ENCODE measurements around the gene ESRRA.
A peak's percentile ranks its signal among the peaks of the same experiment; 100 is the strongest.

The ESRRA gene

DNA sequence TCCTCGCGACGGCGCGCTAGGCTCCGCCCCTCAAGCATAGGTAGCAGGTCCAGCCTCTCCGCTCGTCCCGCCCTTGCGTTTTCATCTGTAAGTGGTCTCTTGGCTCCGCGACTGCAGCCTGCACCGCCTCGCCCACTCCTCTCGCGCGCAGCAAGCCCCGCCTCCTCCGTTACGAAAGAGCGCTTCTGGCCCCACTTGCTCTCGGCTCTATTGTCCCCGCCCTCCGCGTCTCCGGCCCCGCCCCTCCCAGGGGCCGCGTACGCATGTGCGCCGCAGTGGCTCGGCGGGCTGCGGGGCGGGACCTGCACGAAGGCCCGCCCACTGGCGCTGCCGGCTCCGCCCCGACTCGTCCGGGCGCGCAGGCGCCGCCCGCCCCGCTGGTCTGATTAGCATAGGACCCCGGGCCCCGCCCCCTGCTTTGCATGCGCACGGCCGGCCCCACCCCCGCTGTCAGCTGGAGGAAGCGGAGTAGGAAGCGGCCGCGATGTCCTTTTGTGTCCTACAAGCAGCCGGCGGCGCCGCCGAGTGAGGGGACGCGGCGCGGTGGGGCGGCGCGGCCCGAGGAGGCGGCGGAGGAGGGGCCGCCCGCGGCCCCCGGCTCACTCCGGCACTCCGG, at the start of gene ESRRA:
ESRRA (plus strand) TSS at position 450 of the 616 bp plus-strand sequence. CDS start 1,656 bp downstream, outside the sequence.
- peak; percentile 96 for DNase-seq

DNA sequence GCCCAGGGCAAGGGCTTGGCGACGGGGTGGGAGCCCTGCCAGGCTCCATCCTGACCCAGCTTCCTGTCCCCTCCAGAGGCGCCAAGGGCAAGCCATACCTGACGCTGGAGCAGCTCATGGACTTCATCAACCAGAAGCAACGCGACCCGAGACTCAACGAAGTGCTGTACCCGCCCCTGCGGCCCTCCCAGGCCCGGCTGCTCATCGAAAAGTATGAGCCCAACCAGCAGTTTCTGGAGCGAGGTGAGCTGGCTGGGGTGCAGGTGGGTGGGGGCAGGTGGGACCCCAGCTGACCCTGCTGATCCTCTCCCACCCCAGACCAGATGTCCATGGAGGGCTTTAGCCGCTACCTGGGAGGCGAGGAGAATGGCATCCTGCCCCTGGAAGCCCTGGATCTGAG, 49.0 kb upstream of the ESRRA start:
- no peak for DNase-seq

DNA sequence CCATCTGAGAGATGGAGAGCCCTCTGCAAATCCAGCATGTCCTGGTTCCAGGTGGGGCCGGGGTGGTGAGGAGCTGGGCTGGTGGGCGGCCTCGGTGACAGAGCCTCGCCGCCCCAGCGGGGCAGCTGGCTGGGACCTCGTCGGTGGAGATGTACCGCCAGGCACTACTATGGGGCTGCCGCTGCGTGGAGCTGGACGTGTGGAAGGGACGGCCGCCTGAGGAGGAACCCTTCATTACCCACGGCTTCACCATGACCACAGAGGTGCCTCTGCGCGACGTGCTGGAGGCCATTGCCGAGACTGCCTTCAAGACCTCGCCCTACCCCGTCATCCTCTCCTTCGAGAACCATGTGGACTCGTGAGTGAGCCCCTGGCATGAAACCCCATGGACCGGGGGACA, 47.0 kb upstream of the ESRRA start:
- DNase-seq = no peak

DNA sequence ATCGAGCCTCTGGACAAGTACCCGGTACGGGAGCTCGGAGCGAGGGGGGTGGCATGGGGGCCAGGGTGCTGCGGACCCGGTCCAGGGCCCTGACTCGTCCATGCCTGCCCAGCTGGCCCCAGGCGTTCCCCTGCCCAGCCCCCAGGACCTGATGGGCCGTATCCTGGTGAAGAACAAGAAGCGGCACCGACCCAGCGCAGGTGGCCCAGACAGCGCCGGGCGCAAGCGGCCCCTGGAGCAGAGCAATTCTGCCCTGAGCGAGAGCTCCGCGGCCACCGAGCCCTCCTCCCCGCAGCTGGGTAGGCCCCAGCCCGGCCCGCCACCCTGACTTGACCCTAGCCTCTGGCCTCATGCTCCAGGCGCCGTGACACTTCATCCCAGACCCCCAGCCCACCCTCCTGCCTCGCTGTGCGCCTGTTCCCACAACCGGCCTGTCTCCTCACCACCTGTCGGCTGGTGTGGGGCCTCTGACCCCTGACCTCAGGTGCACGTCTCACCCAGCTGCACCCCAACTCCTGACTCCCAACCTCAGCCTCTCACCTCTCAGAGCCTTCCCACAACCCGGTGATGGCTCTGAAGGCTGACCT, 46.3 kb upstream of the ESRRA start:
- DNase-seq = no peak

DNA sequence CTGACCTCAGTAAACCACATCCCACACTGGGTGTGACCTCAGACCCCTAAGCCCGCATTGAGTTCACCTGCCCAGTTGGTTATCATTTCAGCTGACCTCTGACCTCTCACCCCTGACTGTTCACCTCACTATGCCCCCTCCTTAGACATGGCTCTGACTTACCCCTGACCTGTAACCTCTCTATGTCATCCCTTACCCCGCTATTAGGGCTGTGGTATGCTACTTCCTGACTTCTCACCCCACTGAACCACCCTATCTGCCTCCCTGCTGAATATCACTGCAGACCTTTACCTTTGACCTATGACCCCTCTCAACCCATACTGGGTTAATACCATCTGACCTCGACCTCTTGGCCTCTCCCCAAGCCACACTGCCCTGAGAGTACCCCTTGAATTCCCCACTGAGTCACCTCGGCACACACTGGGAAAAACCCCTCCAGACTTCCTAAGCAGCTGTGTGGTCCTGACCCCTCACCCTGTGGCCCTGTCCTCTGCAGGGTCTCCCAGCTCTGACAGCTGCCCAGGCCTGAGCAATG, 45.7 kb upstream of the ESRRA start:
- no peak for DNase-seq

DNA sequence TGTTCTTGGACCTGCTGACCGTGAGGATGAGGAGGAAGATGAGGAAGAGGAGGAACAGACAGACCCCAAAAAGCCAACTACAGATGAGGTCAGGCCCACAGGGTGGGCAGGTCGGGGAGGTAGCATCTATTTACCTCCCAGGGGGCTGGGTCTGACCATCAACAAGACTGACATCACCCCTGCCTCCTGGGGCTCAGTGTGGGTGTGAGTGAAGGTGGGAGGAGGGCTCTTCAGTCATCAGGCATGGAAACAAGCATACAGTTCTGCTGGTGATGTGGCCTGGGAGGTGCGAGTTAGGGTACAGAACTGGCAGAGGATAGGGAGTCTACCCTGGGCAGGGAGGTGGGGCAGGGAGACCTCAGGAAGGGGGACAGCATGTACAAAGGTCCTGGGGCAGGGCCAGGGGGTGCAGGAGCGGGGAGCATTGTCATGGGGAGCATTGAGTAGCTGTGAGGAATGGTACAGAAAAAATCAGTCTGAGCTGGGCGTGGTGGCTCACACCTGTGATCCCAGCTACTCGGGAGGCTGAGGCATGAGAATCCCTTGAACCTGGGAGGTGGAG, 45.1 kb upstream of the ESRRA start:
- no peak for DNase-seq

DNA sequence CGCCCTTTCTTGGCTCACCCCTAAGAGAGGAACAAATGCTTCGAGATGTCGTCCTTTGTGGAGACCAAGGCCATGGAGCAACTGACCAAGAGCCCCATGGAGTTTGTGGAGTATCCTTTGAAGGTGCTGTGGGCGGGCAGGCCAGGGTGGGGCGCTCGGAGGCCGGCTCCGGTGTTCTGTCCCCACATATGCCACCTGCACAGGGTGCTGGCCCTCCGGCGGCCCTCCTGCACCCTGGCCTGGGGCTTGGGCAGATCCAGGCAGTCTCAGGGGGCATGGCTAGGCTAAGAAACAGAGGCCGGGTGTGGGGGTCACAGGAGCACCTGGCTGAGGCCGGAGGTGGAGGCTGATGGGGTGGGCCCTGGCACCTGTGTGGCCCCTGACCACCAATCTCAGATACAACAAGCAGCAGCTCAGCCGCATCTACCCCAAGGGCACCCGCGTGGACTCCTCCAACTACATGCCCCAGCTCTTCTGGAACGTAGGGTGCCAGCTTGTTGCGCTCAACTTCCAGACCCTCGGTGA, 43.7 kb upstream of the ESRRA start:
- no peak for DNase-seq

DNA sequence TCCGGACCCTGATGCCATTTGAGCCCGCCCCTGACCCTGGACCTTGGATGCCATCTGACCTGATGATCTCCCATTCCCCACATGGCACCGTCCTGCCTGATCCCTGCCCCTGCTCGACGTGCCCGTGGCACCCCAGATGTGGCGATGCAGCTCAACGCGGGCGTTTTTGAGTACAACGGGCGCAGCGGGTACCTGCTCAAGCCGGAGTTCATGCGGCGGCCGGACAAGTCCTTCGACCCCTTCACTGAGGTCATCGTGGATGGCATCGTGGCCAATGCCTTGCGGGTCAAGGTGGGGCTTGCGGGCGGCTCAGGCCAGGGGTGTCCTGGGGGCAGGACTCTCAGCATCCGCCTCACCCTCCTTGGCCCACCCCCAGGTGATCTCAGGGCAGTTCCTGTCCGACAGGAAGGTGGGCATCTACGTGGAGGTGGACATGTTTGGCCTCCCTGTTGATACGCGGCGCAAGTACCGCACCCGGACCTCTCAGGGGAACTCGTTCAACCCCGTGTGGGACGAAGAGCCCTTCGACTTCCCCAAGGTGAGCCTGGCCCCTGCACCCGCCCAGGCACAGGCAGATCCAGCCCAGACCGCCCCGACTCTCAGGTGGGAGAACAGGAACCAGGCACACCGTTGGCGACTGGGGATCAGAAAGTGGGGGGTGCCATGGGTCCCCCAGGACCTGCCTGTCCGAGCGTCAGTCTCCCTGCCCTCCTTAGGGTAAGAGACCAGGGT, 42.9 kb upstream of the ESRRA start:
- no peak for DNase-seq

DNA sequence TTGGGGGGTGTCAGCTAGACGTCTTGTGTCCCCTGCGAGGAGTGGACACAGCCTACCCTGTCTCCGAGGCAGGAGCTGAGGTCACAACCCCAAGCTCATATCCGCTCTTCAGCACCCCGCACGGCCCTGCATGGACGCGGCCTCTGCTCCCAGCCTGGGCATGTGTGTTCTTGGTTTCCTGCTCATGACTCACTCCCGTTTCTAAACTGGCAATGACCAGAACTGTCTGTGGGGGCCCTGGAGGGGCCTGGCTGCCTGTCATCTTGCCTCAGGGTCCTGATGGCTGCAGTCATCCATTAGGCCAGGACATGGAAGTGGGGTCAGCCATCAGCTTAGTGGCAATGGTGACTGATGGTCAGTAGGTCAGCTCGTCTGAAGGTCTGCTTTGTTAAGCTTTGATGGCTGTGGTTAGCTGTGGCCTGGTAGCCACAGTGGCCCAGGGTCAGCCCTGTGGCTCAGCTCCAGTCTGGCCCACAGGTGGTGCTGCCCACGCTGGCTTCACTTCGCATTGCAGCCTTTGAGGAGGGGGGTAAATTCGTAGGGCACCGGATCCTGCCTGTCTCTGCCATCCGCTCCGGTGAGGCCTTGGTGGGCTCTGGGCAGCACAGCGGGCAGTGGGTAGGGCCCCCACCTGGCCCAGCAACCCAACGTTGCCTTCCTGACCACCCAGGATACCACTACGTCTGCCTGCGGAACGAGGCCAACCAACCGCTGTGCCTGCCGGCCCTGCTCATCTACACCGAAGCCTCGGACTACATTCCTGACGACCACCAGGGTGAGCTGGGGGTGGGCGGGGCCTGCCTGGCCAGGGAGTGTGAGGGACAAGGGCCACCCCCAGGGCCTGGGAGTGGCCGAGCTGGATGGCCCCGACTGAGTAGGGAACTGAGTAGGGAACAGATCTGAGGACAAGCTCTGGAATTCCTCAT, 42.0 kb upstream of the ESRRA start:
- no peak for DNase-seq

DNA sequence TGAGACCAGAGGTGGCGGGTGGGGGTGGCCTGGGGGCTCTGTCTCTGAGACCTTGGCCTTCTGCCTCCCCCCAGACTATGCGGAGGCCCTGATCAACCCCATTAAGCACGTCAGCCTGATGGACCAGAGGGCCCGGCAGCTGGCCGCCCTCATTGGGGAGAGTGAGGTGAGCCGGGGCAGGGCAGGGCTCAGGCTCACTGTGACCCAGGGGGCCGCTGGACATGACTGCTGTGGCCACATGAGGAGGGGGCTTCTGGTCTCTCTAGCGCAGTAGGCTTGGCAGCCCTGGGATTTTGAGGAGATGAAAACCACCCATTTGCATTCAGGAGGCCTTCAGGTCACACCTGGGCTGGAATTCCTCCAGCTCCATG, 41.4 kb upstream of the ESRRA start:
- DNase-seq = no peak

DNA sequence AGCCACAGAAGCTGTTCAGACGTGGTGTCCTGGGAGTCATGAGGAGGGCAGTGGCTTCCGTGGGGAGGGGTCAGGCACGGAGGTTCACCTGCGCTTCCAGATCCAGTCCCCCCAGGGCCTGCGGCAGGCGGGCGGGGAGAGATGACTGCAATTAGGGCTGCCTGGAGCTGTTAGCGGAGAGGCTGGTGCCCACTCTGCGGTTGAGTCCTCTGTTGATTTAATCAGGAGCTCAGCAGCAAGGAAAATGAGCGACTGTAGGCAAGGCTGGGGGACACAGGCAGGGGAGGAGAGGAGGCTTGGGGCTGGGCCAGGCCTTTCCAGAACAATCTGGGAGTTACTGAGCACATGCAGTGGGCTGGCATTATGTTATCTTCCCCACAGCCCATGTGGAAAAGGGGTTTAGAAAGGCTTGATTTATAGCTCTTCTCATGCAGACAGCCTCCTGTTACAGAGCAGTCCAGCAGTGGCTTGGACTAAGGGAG, 40.9 kb upstream of the ESRRA start:
- no peak for DNase-seq

DNA sequence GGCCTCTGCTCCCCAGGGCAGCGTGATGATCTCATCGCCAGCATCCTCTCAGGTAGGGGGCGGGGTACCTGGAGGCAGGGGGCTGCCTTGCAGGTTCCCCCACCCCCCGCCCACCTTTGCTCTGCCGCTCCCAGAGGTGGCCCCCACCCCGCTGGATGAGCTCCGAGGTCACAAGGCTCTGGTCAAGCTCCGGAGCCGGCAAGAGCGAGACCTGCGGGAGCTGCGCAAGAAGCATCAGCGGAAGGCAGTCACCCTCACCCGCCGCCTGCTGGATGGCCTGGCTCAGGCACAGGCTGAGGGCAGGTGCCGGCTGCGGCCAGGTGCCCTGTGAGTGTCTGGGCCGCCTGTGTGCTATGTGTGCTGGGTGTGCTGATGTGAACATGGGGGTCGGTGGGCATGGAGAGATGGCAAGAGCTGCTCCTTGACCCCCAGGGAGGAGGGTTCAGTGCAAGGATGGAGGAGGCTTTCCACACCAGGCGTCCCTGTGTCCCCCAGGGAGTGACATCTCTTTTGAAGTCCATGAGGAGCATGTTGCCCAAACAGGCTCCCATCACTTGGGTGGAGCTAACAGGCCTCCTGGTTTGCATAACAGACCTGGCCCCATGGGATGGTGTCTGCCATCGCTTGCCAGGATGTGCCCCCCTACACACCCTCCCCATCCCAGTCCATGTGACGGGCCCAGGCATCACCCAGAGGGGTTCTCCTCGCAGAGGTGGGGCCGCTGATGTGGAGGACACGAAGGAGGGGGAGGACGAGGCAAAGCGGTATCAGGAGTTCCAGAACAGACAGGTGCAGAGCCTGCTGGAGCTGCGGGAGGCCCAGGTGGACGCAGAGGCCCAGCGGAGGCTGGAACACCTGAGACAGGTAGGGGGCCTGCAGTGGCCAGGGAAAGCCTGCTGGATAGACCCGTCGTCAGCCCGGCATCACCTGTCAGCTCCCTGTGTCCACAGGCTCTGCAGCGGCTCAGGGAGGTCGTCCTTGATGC, 39.9 kb upstream of the ESRRA start:
- no peak for DNase-seq

DNA sequence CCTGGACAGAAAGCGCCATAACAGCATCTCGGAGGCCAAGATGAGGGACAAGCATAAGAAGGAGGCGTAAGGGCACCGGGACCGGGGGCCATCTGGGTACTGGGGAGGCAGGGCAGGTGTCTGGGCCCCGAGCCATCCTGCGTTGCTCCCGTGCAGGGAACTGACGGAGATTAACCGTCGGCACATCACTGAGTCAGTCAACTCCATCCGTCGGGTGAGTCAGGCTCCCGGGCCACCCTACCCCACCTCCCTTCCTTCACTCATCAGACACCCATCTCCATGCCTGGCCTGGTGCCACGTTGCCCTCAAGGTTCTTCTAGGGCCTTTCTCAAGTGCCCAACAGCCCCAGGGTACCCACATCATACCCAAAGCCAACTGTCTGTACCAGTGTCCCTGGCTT, 39.0 kb upstream of the ESRRA start:
- no peak for DNase-seq

DNA sequence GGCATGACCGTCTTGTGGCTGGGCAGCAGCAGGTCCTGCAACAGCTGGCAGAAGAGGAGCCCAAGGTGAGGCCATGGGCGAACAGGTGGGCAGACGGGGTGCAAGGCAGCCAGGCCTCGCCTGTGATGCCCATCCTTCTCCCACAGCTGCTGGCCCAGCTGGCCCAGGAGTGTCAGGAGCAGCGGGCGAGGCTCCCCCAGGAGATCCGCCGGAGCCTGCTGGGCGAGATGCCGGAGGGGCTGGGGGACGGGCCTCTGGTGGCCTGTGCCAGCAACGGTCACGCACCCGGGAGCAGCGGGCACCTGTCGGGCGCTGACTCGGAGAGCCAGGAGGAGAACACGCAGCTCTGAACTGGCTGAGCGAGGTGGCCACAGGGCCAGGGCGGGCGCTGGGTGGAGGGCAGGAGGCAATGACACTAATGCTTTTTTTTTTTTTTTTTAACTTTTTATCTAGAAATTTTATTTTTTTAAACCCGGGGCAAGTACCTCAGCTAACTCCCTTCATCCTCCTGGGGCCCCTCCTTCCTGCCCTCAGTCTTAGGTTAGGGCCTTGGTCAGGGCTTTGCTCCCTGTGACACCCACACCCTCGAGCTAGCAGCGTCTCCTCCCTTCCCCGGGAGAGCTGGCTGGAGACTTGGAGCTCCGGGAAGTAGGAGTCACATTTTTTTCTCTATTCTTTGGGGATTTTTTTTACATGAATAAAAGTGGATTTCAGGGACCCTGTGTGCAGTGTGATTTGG, 37.9 kb upstream of the ESRRA start:
- no peak for DNase-seq

DNA sequence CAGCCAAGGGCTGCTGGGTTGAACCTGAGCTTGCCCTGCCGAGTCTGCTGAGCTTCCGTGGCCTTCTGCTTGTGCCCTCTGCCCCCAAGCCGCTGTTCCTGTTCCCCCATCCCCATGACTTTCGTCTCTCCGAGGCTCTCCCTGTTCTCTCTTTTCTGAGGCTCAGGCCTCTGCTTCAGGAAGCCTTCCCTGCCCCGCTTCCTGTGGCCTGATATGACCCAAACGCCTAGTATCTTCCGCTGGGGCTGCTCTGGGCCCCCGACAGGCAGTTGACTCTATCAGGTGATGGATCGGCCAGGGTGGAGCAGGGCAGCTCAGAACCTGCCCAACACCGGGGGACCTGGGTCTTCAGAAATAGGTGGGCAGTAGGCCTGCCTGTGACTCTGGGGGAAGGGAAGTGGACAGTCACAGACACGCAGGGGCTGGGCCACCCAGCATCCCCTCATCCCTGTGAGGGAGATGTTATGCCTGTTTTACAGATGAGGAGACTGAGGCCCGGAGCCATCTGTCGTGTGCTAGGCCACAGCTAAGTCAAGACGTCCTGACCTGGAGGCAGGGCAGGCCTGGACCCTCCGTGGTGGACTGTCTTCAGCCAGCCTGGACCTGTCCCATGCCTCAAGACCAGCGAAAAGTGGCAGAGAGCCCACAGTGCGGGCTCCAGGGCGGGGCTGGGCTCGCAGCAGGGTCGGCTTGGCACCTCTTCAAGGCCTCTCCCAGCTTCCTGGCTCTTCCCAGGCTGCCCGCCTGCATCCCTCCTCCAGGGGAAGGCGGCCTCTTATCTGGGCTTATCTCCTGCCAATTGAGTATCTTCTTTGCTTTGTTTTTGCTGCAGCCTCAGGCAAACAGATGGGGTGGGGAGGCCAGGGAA, 37.1 kb upstream of the ESRRA start:
- DNase-seq = peak; percentile 25

DNA sequence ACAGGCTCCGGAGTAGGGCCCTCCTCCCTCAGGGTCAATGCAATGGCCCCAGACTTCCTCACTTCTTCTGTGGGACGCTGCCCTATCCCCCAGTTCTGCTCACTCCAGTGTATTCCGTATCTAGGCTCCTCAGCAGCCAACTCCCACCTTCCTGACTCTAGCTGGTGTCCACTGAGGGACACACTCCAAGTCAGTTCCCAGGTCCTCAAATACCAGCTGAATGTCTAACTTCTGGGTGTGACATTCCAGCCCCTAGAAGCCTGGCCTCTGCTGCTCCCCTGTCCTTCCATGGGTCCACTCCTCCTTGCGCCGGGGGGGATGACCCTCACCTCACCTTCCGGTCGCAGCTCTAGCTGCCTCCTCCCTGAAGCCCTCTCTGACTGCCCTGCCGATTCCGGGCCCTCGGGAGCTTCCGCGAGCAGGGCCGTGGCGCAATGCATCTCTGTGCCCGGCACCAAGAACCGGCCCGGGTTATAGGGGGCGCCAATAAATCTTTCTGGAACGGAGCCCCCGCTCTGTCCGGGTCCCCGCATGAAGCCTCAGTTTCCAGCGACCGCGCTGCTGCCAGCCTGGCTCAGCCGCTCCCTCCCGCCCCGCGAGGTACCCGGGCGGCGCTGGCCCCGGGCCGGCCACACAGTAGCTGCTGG, 36.3 kb upstream of the ESRRA start:
- DNase-seq = peak; percentile 13

DNA sequence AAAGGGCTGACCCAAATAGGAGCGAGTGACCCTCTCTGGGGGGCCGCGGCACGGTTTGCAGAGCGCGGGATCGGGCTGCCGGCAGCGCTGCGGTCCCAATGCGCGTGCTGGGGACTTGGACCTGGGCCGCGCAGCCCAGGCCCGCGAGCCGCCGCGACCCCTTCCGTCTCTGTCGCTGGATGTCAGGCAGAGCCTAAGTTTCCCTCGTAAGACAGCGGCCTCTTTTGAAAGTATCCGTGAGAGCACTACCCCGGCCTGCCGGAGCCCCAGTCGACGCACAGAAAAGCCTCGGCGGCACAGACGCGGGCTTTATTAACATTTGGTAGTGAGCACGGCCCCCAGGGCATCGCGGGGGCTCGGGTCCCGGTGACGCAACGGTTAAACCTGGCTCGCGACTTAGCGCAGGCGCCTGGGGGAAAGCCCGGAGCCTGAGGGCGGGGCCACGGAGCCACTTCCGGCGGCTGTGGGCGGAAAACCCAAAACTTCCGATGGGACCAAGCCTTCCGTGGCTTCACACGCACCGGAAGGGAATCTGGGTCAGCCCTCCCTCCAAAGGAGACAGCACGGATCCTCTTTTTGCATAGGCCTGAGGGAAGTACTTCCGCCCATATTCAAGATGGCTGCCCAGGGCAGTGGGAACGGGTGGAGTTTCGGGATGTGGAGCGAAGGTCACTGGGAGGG, 35.6 kb upstream of the ESRRA start:
- peak; percentile 100 for DNase-seq
